NB4 (cell line): ENCODE measurements around the gene FAM3D.

ENCODE experiments used
- DNase-seq: peaks from one replicate; pipeline ENCODE4 v3.0.0; 2010; ENCODE audit warnings: low read depth
- H3K4me3 ChIP-seq: one replicate; pipeline ENCODE4 v1.5.1; 2011; ENCODE audit warnings: mild to moderate bottlenecking, low read depth, low read length, moderate library complexity
- CTCF ChIP-seq: IDR thresholded peaks from one replicate; pipeline ENCODE4 v1.5.1; 2012; ENCODE audit warnings: low read depth, low read length
- MAX ChIP-seq: IDR thresholded peaks from 2 replicates; pipeline ENCODE4 v1.6.1; 2011; ENCODE audit warnings: low read depth, low read length
- MYC ChIP-seq: IDR thresholded peaks from 2 replicates; pipeline ENCODE4 v1.6.1; 2011; ENCODE audit warnings: low read depth, low read length
- POLR2A ChIP-seq: IDR thresholded peaks from 2 replicates; pipeline ENCODE4 v1.6.1; 2011; ENCODE audit warnings: mild to moderate bottlenecking; ENCODE audit not compliant: insufficient read length; ENCODE audit errors: extremely low read depth

FAM3D gene

GRCh38 chr3:58607816-58608215, 58.8 kb downstream of the FAM3D start:
- no peak overlapping the region for H3K4me3 ChIP-seq
- no peak for TF ChIP-seq POLR2A
- TF ChIP-seq MYC, result no peak
- no peak for TF ChIP-seq CTCF
- no peak for TF ChIP-seq MAX
- DNase-seq, result no peak

GRCh38 chr3:58606693-58607092, 59.9 kb downstream of the FAM3D start:
- no peak overlapping the region for H3K4me3 ChIP-seq
- no peak for DNase-seq
- TF ChIP-seq CTCF (no peak), MAX (no peak), POLR2A (no peak), MYC (no peak)

- H3K4me3 ChIP-seq, result no peak overlapping the region
- no peak for TF ChIP-seq MYC
- TF ChIP-seq MAX, result no peak
- no peak for DNase-seq
Observed at GRCh38 chr3:58604031-58604430, 62.5 kb downstream of the FAM3D start.

- TF ChIP-seq CTCF (no peak), MAX (no peak), MYC (no peak), POLR2A (no peak)
- H3K4me3 ChIP-seq, result no peak overlapping the region
- no peak for DNase-seq
Observed at GRCh38 chr3:58603606-58604005, 63.0 kb downstream of the FAM3D start.

- DNase-seq, result no peak
- no peak for TF ChIP-seq MAX
- TF ChIP-seq CTCF, result no peak
- TF ChIP-seq POLR2A, result no peak
- TF ChIP-seq MYC, result no peak
- H3K4me3 ChIP-seq, result no peak overlapping the region
Observed at GRCh38 chr3:58597770-58598310, 68.7 kb downstream of the FAM3D start.

GRCh38 chr3:58596834-58597518, 69.6 kb downstream of the FAM3D start:
- no peak for TF ChIP-seq MYC
- no peak for TF ChIP-seq CTCF
- no peak for TF ChIP-seq POLR2A
- TF ChIP-seq MAX, result no peak
- DNase-seq, result no peak
- no peak overlapping the region for H3K4me3 ChIP-seq
